GM21619 (cell line): ENCODE results near the gene UNC45B.
"Not testable (repeated sequence)": the region's sequence is repeated elsewhere in the genome, so short reads cannot be mapped to it uniquely, and the experiment has no call there.

Experiments used
- ATAC-seq: cut with Tn5 transposase; IDR thresholded peaks from one replicate; pipeline ENCODE4 v1.9.1; 2021; ENCODE audit not compliant: unreplicated experiment

Gene UNC45B

GRCh38 chr17:35170968-35171771 lies 23.6 kb downstream of the UNC45B start:
- no peak for ATAC-seq

- no peak for ATAC-seq
Measured at GRCh38 chr17:35171834-35172233, 24.2 kb downstream of the UNC45B start.

GRCh38 chr17:35172321-35172720 lies 24.7 kb downstream of the UNC45B start:
- not testable (repeated sequence) for ATAC-seq

- ATAC-seq: no peak
Measured at GRCh38 chr17:35174835-35175334, 27.3 kb downstream of the UNC45B start.

GRCh38 chr17:35175638-35176415 lies 28.2 kb downstream of the UNC45B start:
- ATAC-seq: no peak

- no peak for ATAC-seq
Measured at GRCh38 chr17:35176897-35177296, 29.3 kb downstream of the UNC45B start.

GRCh38 chr17:35179379-35179778 lies 31.8 kb downstream of the UNC45B start:
- ATAC-seq: not testable (repeated sequence)

- ATAC-seq: no peak
Measured at GRCh38 chr17:35183332-35183731, 35.7 kb downstream of the UNC45B start.

- no peak for ATAC-seq
Measured at GRCh38 chr17:35184274-35184673, 36.7 kb downstream of the UNC45B start.

- ATAC-seq: no peak
Measured at GRCh38 chr17:35185849-35186248, 38.2 kb downstream of the UNC45B start.

- ATAC-seq: no peak
Measured at GRCh38 chr17:35187481-35187880, 39.9 kb downstream of the UNC45B start.

- ATAC-seq: no peak
Measured at GRCh38 chr17:35188111-35188510, 40.5 kb downstream of the UNC45B start.

- ATAC-seq: no peak
Measured at GRCh38 chr17:35189291-35189690, 41.7 kb downstream of the UNC45B start.

- ATAC-seq: no peak
Measured at GRCh38 chr17:35191001-35191695, 43.5 kb downstream of the UNC45B start.

- no peak for ATAC-seq
Measured at GRCh38 chr17:35192708-35193107, 45.1 kb downstream of the UNC45B start.

GRCh38 chr17:35194001-35194400 lies 46.4 kb downstream of the UNC45B start, which contains the start of gene SLC35G3:
Gene SLC35G3, minus strand, starts transcription at chr17:35194393. Its CDS starts 86 bp downstream, at chr17:35194307.
- ATAC-seq: not testable (repeated sequence)

- ATAC-seq: not testable (repeated sequence)
Measured at GRCh38 chr17:35195062-35195461, 47.4 kb downstream of the UNC45B start.

- not testable (repeated sequence) for ATAC-seq
Measured at GRCh38 chr17:35202582-35202981, 55.0 kb downstream of the UNC45B start.

GRCh38 chr17:35210741-35211140 lies 63.1 kb downstream of the UNC45B start:
- no peak for ATAC-seq

GRCh38 chr17:35212668-35213067 lies 65.1 kb downstream of the UNC45B start:
- ATAC-seq: no peak

GRCh38 chr17:35213412-35213940 lies 65.9 kb downstream of the UNC45B start:
- no peak for ATAC-seq
